ENCODE results near the gene AKT2. TPM values are rescaled to one million over a fixed set of nuclear protein-coding genes. Genes with fewer than 3 reads are reported as not detected.
A peak's percentile ranks its signal among the peaks of the same experiment; 100 is the strongest.

AKT2 gene
- total RNA-seq, 6 experiments from 2014 or later: 83.2 to 132 (median 107) TPM

GRCh38 chr19:40237791-40238190 is 47.4 kb downstream of the AKT2 start:
- no peak for ATAC-seq
- TF ChIP-seq POLR2A (IDR thresholded peaks at IDR 0.05): no peak
- TF ChIP-seq, protein P1, sequence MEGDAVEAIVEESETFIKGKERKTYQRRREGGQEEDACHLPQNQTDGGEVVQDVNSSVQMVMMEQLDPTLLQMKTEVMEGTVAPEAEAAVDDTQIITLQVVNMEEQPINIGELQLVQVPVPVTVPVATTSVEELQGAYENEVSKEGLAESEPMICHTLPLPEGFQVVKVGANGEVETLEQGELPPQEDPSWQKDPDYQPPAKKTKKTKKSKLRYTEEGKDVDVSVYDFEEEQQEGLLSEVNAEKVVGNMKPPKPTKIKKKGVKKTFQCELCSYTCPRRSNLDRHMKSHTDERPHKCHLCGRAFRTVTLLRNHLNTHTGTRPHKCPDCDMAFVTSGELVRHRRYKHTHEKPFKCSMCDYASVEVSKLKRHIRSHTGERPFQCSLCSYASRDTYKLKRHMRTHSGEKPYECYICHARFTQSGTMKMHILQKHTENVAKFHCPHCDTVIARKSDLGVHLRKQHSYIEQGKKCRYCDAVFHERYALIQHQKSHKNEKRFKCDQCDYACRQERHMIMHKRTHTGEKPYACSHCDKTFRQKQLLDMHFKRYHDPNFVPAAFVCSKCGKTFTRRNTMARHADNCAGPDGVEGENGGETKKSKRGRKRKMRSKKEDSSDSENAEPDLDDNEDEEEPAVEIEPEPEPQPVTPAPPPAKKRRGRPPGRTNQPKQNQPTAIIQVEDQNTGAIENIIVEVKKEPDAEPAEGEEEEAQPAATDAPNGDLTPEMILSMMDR (IDR thresholded peaks at IDR 0.05): no peak
- Histone ChIP-seq H3K4me3 (no peak overlapping the region), H3K27me3 (no peaks in the 10 kb centered on the region), H3K27ac (no peak overlapping the region), H3K4me1 (no peaks in the 10 kb centered on the region), H3K36me3 (peaks cover 0 to 79% (median 39%) of the 10 kb centered on the region in 4 donors), H3K9me3 (no peaks in the 10 kb centered on the region)
- peak in 1 of 3 donors; percentile 42 for DNase-seq
- 96% methylated on average over 5 of the region's 14 CpGs for WGBS (ENCODE audit: insufficient coverage, low coverage, low lambda C conversion rate, missing lambda C conversion rate)
- intact Hi-C loops (cut with DNase I): no loop called here

GRCh38 chr19:40236366-40236765 is 48.8 kb downstream of the AKT2 start:
- H3K9me3 ChIP-seq: no peaks in the 10 kb centered on the region
- ATAC-seq (no peak), DNase-seq (no peak)
- 92% methylated on average over 6 of the region's 6 CpGs for WGBS (ENCODE audit: insufficient coverage, low coverage, low lambda C conversion rate, missing lambda C conversion rate)
- H3K36me3 ChIP-seq: peaks cover 0 to 69% (median 35%) of the 10 kb centered on the region in 4 donors
- no peak for TF ChIP-seq POLR2A (IDR thresholded peaks at IDR 0.05)
- TF ChIP-seq, protein P1 (IDR thresholded peaks at IDR 0.05): no peak
- no peak overlapping the region for H3K4me3 ChIP-seq
- H3K27ac ChIP-seq: no peak overlapping the region
- intact Hi-C loops (cut with DNase I): no loop called here
- peaks cover 0 to 13% (median 5%) of the 10 kb centered on the region in 4 donors for H3K4me1 ChIP-seq
- H3K27me3 ChIP-seq: no peaks in the 10 kb centered on the region

GRCh38 chr19:40236026-40236355 is 49.2 kb downstream of the AKT2 start:
- WGBS (ENCODE audit: insufficient coverage, low coverage, low lambda C conversion rate, missing lambda C conversion rate): 94% methylated on average over 5 of the region's 9 CpGs
- Histone ChIP-seq H3K4me1 (peaks cover 0 to 17% (median 7%) of the 10 kb centered on the region in 4 donors), H3K27me3 (no peaks in the 10 kb centered on the region), H3K27ac (no peak overlapping the region), H3K4me3 (no peak overlapping the region), H3K9me3 (no peaks in the 10 kb centered on the region), H3K36me3 (peaks cover 0 to 65% (median 34%) of the 10 kb centered on the region in 4 donors)
- ATAC-seq (no peak), DNase-seq (no peak)
- no peak for TF ChIP-seq POLR2A (IDR thresholded peaks at IDR 0.05)
- TF ChIP-seq, protein P1 (IDR thresholded peaks at IDR 0.05): no peak
- intact Hi-C loops (cut with DNase I): no loop called here

DNA sequence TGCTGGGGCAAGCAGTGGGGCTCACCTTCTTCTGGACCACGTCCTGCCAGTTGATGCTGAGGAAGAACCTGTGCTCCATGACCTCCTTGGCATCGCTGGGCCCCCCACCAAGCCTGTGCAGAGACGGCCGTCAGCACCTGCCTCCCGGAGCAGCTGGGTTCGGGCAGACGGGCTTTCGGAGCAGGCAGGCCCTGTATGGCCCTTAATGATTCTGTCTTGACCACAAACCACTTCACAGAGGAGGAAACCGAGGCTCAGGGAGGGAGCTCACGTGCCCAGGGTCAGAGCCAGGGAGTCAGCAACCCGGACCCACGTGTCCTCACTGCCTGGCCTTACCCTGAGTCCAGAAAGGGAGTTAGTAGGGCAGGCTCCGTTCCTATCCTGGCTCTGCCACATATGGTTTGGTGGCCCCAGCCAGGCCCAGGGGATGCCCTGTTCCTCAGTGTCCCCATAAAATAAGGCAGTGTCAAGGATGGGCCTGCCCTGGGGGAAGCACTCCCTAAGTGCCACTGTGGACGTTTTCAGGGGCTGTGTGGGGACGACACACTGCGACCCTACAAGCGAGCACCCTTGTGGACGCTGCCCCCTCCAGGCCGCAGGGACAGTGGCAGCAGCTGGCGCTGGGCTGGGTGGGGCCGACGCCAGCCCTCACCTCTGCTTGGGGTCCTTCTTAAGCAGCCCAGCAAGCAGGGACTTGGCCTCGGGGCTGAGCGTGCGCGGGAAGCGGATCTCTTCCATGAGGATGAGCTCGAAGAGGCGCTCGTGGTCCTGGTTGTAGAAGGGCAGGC is 49.7 kb downstream of the AKT2 start:
- Histone ChIP-seq H3K4me1 (peaks cover 0 to 20% (median 7%) of the 10 kb centered on the region in 4 donors), H3K27ac (no peak overlapping the region), H3K36me3 (peaks cover 0 to 59% (median 31%) of the 10 kb centered on the region in 4 donors), H3K9me3 (no peaks in the 10 kb centered on the region), H3K27me3 (no peaks in the 10 kb centered on the region), H3K4me3 (no peak overlapping the region)
- DNase-seq: peak in 1 of 3 donors; percentile 48
- intact Hi-C loops (cut with DNase I): no loop called here
- ATAC-seq: no peak
- WGBS (ENCODE audit: insufficient coverage, low coverage, low lambda C conversion rate, missing lambda C conversion rate): 100% methylated on average over 3 of the region's 30 CpGs
- TF ChIP-seq, protein P1 (IDR thresholded peaks at IDR 0.05): no peak
- no peak for TF ChIP-seq POLR2A (IDR thresholded peaks at IDR 0.05)

Data from right lobe of liver (tissue), 6 donors.